ENCODE results near the gene TRPV6. TPM values are rescaled to one million over a fixed set of nuclear protein-coding genes. Genes with fewer than 3 reads are reported as not detected.

Gene TRPV6
- total RNA-seq, 1 experiment from 2014 or later: 4.0 TPM

GRCh38 chr7:142908290-142908689, 22.7 kb upstream of the TRPV6 start:
- no peaks in the 10 kb centered on the region for H3K27me3 ChIP-seq (replicated peaks; ENCODE audit: control insufficient read depth, insufficient read depth, low read length)
- H3K4me1 ChIP-seq: peaks cover 40% of the 10 kb centered on the region
- POLR2A ChIA-PET: no interaction called here
- TF ChIP-seq CTCF (IDR thresholded peaks at IDR 0.05; ENCODE audit: insufficient read depth in 1 of 2, low read depth in 1 of 2, low read length in 1 of 2, severe bottlenecking in 1 of 2, unreplicated experiment in 1 of 2): no peak
- Mint-ChIP-seq H3K4me1 (ENCODE audit: low read depth, unreplicated experiment) (peaks cover 47% of the 10 kb centered on the region), H3K9me3 (ENCODE audit: unreplicated experiment) (peaks cover 52% of the 10 kb centered on the region), H3K36me3 (ENCODE audit: insufficient read depth, unreplicated experiment) (no peaks in the 10 kb centered on the region), H3K27ac (ENCODE audit: unreplicated experiment) (peak overlapping the region; percentile 7), H3K4me3 (ENCODE audit: unreplicated experiment) (no peak overlapping the region), H3K27me3 (ENCODE audit: insufficient read depth, unreplicated experiment) (no peaks in the 10 kb centered on the region)
- no peak for DNase-seq
- no peak overlapping the region for H3K4me3 ChIP-seq (ENCODE audit: low read depth, low read length)
- intact Hi-C loops (cut with micrococcal nuclease; ENCODE audit: unreplicated experiment): no loop called here
- CTCF ChIA-PET: no interaction called here
- peaks cover 27% of the 10 kb centered on the region for H3K9me3 ChIP-seq
- no TSS peak for BruUV-seq (replicated peaks)
- H3K36me3 ChIP-seq (ENCODE audit: control insufficient read depth, insufficient read depth, low read length): no peaks in the 10 kb centered on the region; the same call in 1 of the 2 replicates

DNA sequence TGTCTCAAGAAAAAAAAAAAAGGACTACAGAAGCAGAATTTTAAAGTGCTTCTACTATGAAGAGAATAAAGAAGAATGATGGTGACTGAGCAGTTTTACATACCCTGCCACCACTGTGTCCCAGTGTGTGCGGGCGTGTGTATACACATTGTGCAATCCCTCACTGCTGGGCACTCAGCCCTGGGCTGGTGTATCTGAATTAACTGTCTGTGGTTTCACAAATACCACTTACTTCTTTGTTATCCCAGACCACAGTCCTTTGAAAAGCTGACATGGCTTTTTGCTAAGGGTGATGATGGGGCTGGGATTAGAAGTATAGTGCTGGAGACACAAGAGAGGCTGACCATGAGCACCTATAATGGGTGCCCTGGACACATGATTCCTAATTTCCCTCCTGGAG, 21.1 kb upstream of the TRPV6 start:
- intact Hi-C loops (cut with micrococcal nuclease; ENCODE audit: unreplicated experiment): no loop called here
- ChIA-PET CTCF (no interaction called here), POLR2A (no interaction called here)
- Histone ChIP-seq H3K9me3 (peaks cover 20% of the 10 kb centered on the region), H3K36me3 (ENCODE audit: control insufficient read depth, insufficient read depth, low read length) (no peaks in the 10 kb centered on the region; the same call in 1 of the 2 replicates), H3K27me3 (replicated peaks; ENCODE audit: control insufficient read depth, insufficient read depth, low read length) (no peaks in the 10 kb centered on the region), H3K4me1 (peaks cover 39% of the 10 kb centered on the region), H3K4me3 (ENCODE audit: low read depth, low read length) (no peak overlapping the region)
- no peak overlapping the region for H3K27ac Mint-ChIP-seq (ENCODE audit: unreplicated experiment)
- no peaks in the 10 kb centered on the region for H3K27me3 Mint-ChIP-seq (ENCODE audit: insufficient read depth, unreplicated experiment)
- peaks cover 41% of the 10 kb centered on the region for H3K4me1 Mint-ChIP-seq (ENCODE audit: low read depth, unreplicated experiment)
- DNase-seq: no peak
- no peaks in the 10 kb centered on the region for H3K36me3 Mint-ChIP-seq (ENCODE audit: insufficient read depth, unreplicated experiment)
- no peak for TF ChIP-seq CTCF (IDR thresholded peaks at IDR 0.05; ENCODE audit: insufficient read depth in 1 of 2, low read depth in 1 of 2, low read length in 1 of 2, severe bottlenecking in 1 of 2, unreplicated experiment in 1 of 2)
- no TSS peak for BruUV-seq (replicated peaks)
- peaks cover 40% of the 10 kb centered on the region for H3K9me3 Mint-ChIP-seq (ENCODE audit: unreplicated experiment)
- no peak overlapping the region for H3K4me3 Mint-ChIP-seq (ENCODE audit: unreplicated experiment)

DNA sequence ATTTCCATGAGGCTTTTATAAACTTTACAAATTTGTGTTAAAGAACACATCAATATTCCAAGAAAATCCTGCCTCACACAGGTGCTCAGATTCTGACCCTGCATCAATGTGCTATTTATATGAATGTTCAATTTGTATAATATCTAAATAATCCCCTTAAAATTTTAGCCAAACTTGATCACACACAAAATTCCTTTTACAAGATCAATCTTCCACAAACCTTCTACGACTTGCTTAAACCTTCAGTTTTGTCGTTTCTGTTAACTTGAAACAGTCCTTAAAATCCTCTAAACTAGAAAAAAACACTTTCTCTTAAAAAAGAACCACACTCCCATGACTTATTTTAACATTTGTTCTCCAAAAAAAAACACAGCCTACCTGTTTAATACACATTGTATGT, 20.2 kb upstream of the TRPV6 start:
- peaks cover 38% of the 10 kb centered on the region for H3K4me1 ChIP-seq
- peaks cover 31% of the 10 kb centered on the region for H3K9me3 Mint-ChIP-seq (ENCODE audit: unreplicated experiment)
- TF ChIP-seq CTCF (IDR thresholded peaks at IDR 0.05; ENCODE audit: insufficient read depth in 1 of 2, low read depth in 1 of 2, low read length in 1 of 2, severe bottlenecking in 1 of 2, unreplicated experiment in 1 of 2): no peak
- H3K4me3 Mint-ChIP-seq (ENCODE audit: unreplicated experiment): no peak overlapping the region
- POLR2A ChIA-PET: no interaction called here
- H3K4me3 ChIP-seq (ENCODE audit: low read depth, low read length): no peak overlapping the region
- intact Hi-C loops (cut with micrococcal nuclease; ENCODE audit: unreplicated experiment): no loop called here
- no peak for DNase-seq
- CTCF ChIA-PET: no interaction called here
- H3K27me3 Mint-ChIP-seq (ENCODE audit: insufficient read depth, unreplicated experiment): no peaks in the 10 kb centered on the region
- no peak overlapping the region for H3K27ac Mint-ChIP-seq (ENCODE audit: unreplicated experiment)
- H3K4me1 Mint-ChIP-seq (ENCODE audit: low read depth, unreplicated experiment): peaks cover 38% of the 10 kb centered on the region
- no peaks in the 10 kb centered on the region for H3K36me3 Mint-ChIP-seq (ENCODE audit: insufficient read depth, unreplicated experiment)
- H3K9me3 ChIP-seq: peaks cover 13% of the 10 kb centered on the region
- H3K27me3 ChIP-seq (replicated peaks; ENCODE audit: control insufficient read depth, insufficient read depth, low read length): no peaks in the 10 kb centered on the region
- no peaks in the 10 kb centered on the region for H3K36me3 ChIP-seq (ENCODE audit: control insufficient read depth, insufficient read depth, low read length)
- no TSS peak for BruUV-seq (replicated peaks)

All from Caco-2 (cell line).